ENCODE results near the gene KCNN3. TPM values are rescaled to one million over a fixed set of nuclear protein-coding genes. Genes with fewer than 3 reads are reported as not detected.

Gene KCNN3
- total RNA-seq, 2 experiments from 2014 or later: 0.02 to 0.04 TPM

DNA sequence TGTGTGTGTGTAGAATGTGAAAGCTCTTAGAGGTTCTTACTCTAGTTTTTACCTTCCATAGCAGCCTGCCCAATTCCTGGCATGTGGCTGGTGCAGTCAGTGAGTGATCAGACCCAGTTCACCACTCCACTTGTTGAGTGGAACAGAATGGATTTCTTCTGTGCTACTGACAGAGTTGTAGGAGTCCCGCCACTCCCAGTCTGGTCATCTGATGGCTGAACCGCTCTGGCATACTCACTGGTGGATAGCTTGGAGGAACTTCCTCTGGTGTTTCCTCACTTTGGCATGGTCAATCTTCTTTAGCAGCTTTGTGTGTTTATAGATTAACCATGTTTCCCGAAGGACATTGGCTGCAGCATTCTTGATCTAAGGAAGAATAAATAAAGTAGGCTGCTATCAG lies 155.4 kb downstream of the KCNN3 start:
- DNase-seq: no peak
- Mint-ChIP-seq H3K4me1 (peaks cover 5% of the 10 kb centered on the region), H3K4me3 (no peak overlapping the region), H3K9me3 (no peaks in the 10 kb centered on the region), H3K27ac (no peak overlapping the region), H3K27me3 (no peaks in the 10 kb centered on the region), H3K36me3 (no peaks in the 10 kb centered on the region)

DNA sequence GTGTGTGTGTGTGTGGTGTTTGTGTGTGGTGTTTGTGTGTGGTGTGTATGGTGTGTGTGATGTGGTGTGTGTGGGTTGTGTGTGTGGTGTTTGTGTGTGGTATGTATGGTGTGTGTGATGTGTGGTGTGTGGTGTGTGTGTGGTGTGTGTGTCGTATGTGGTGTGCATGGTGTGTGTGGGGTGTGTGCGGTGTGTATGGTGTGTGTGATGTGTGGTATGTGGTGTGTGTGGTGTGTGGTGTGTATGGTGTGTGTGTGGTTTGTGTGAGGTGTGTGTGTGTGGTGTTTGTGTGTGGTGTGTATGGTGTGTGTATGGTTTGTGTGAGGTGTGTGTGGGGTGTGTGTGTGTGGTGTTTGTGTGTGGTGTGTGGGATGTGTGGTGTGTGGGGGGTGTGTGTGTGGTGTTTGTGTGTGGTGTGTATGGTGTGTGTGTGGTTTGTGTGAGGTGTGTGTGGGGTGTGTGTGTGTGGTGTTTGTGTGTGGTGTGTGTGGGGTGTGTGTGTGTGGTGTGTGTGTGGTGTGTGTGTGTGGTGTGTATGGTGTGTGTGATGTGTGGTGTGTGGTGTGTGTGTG lies 155.9 kb downstream of the KCNN3 start:
- Mint-ChIP-seq H3K36me3 (no peaks in the 10 kb centered on the region), H3K27ac (no peak overlapping the region), H3K27me3 (no peaks in the 10 kb centered on the region), H3K4me3 (no peak overlapping the region), H3K9me3 (no peaks in the 10 kb centered on the region), H3K4me1 (peaks cover 3% of the 10 kb centered on the region)
- DNase-seq: no peak

DNA sequence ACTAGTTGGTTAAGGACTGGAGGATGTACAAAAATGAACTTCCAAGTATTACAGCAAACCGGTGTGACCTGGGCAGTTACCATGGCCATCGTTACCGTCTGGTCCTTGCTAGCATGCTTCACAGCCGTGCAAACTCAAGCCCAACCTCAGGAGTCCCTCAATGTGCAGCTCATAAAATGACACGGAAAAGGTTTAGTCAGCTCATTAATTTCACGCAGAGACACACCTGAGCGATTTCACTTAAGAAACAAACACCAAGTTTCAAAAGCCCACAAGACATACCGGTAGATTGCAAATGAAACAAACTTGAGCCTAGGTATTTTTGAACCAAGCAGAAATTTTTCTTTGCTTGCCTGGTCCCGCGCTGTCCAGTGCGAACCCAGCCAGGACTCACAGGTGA lies 157.1 kb downstream of the KCNN3 start:
- no peaks in the 10 kb centered on the region for H3K36me3 Mint-ChIP-seq
- no peaks in the 10 kb centered on the region for H3K27me3 Mint-ChIP-seq
- H3K4me3 Mint-ChIP-seq: no peak overlapping the region
- DNase-seq: no peak
- no peaks in the 10 kb centered on the region for H3K9me3 Mint-ChIP-seq
- H3K27ac Mint-ChIP-seq: no peak overlapping the region
- H3K4me1 Mint-ChIP-seq: peaks cover 3% of the 10 kb centered on the region

DNA sequence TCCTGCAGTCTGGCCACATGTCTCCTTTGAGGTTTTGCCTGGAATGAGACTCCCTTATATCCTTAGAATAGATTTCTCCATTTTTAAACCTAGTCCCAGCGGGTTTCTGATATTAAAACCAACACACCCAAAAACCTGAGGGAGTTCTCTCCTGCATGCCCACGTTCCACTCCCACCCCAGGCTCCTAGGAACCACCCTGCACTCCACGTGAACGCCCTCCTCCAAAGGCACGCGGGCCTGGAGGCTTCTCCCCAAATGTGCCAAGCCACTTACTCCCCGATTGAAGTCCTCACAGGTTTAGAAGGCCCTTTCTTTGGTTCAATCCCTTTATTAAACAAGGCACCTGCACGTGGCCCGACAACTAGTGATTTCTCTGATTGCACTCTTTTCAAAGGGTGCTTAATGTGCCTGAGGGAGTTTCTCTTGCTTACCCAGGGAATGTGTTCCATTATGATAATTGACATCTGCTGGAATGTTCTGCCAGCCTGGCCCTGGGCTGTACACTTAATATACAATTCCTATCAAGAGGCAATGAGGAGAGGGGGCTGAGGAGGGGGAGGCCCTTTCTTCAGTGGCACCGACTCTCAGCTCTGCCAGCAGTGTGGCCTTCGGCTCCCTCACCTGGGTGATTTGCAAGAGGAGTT lies 157.8 kb downstream of the KCNN3 start:
- no peak for DNase-seq
- Mint-ChIP-seq H3K9me3 (no peaks in the 10 kb centered on the region), H3K36me3 (no peaks in the 10 kb centered on the region), H3K4me3 (no peak overlapping the region), H3K27me3 (no peaks in the 10 kb centered on the region), H3K4me1 (peaks cover 3% of the 10 kb centered on the region), H3K27ac (no peak overlapping the region)

DNA sequence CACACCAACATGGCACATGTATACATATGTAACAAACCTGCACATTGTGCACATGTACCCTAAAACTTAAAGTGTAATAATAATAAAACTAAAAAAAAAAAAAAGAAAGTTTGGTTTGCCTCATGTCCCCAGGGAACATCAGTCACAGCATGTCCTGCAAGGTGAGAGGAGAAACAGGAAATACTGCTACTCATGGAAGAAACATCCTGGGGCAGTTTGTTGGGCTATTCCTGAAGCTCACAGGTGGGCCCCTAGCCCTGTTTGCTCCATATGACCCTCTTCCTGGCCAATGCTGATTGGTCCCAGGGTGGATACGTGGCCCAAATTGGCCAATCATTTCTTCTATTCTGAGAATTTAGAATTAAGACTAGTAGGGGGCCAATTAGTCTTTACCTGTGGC lies 158.7 kb downstream of the KCNN3 start:
- H3K4me3 Mint-ChIP-seq: no peak overlapping the region
- H3K27ac Mint-ChIP-seq: no peak overlapping the region
- no peaks in the 10 kb centered on the region for H3K9me3 Mint-ChIP-seq
- peaks cover 3% of the 10 kb centered on the region for H3K4me1 Mint-ChIP-seq
- no peaks in the 10 kb centered on the region for H3K27me3 Mint-ChIP-seq
- H3K36me3 Mint-ChIP-seq: no peaks in the 10 kb centered on the region
- no peak for DNase-seq

DNA sequence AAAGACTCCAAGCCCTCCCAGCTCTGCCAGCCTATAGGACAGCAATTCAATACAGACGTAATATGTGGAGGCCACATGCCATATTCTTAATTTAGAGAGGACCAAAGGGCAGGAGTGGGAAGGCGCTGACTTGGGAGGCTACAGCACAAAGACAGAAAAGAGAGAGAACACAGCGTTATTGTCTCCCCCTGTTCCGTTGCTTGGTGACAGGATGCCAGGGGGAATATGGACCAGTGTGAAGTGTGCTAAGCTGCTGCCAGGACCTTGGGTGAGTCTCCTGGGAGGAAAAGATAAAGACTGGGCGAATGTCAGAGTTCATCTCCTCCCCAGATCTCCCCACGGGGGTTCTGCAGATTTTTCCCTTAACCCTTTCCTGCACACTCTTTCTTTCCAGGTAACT lies 160.0 kb downstream of the KCNN3 start:
- Mint-ChIP-seq H3K27me3 (no peaks in the 10 kb centered on the region), H3K36me3 (no peaks in the 10 kb centered on the region), H3K27ac (no peak overlapping the region), H3K4me3 (no peak overlapping the region), H3K9me3 (no peaks in the 10 kb centered on the region), H3K4me1 (no peaks in the 10 kb centered on the region)
- DNase-seq: no peak

DNA sequence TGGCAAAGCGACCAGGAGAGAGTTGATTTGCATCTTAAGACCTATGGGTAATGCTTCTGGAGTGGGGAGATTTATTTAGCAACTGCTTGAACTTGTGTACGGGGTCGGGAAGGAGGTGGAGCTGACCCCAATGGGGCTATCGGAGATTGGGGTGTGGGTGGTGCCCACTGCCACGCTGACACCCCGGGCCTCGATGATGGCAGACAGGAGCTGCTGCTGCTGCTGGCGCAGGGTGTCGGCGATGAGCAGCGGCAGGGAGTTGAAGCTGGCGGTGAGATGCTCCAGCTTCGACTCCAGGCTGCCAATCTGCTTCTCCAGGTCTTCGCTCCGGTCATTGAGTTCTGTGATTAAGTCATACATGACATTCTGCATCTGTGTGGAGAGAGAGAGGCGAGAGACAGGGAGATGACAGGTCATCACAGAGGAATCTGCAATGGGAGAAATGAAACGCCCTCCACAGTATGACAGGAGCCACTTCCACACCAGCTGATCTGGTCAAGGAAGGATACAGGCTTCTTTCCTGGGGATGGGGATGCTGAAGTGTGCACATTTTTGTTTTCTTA lies 162.1 kb downstream of the KCNN3 start:
- Mint-ChIP-seq H3K27me3 (no peaks in the 10 kb centered on the region), H3K36me3 (no peaks in the 10 kb centered on the region), H3K9me3 (no peaks in the 10 kb centered on the region), H3K4me3 (no peak overlapping the region), H3K4me1 (no peaks in the 10 kb centered on the region), H3K27ac (no peak overlapping the region)
- DNase-seq: no peak

DNA sequence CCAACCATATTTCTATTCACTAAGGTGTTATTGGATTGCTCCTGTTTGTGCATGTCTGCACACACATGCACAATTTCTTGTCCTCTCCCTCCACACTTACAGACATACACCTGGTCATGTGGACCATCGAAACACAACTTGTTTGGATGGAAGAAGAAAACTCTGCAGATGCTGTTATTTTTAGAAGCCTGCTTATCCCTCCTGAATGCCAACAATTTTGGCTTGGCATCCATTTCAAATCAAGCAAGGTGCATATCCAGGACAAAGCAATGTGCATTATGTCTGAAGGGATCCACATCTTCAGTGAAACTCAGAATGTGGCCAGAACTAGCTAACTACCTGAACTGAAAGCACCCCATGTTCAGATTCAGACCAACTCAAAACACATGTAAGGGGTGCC lies 163.2 kb downstream of the KCNN3 start:
- Mint-ChIP-seq H3K4me3 (no peak overlapping the region), H3K27me3 (no peaks in the 10 kb centered on the region), H3K4me1 (no peaks in the 10 kb centered on the region), H3K9me3 (no peaks in the 10 kb centered on the region), H3K36me3 (no peaks in the 10 kb centered on the region), H3K27ac (no peak overlapping the region)
- DNase-seq: no peak

DNA sequence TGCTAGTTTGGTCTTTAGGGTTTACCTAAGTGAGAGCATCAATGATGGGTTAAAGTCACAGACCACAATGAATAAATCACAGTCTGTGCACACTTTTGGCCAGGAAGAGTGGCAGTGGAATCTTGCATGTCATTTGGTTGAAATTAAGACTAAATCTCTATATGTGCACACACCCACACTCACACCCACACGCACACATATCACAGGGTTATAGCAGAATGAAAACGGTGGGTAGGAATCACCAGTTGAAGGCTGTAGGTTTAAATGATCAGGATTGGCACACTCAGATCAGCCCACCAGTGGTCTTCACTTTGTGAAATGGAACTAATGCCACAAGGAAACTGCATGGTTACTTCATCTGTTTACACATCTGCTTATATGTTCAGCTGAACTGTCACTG lies 164.5 kb downstream of the KCNN3 start:
- H3K4me3 Mint-ChIP-seq: no peak overlapping the region
- no peaks in the 10 kb centered on the region for H3K36me3 Mint-ChIP-seq
- no peaks in the 10 kb centered on the region for H3K27me3 Mint-ChIP-seq
- no peak overlapping the region for H3K27ac Mint-ChIP-seq
- H3K9me3 Mint-ChIP-seq: no peaks in the 10 kb centered on the region
- DNase-seq: no peak
- H3K4me1 Mint-ChIP-seq: no peaks in the 10 kb centered on the region

DNA sequence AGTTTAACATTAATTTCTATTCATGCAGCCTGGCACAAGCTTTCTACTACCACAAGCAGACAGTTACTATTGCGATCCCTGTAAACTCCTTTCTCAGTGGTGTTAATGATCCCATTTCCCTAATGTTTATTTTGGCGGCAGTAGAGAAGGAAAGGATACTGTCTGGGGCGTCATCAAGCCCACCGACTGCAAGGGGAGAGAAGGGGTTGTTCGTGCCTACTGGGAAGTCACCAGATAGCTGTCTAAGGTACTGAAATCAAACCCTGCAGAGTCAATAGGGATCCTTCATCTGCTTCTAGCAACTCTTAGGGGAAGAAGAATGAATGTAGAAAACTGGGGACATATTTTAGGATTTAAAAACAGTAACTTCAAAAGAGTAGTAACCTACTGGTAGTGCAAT lies 166.9 kb downstream of the KCNN3 start:
- Mint-ChIP-seq H3K4me1 (peaks cover 6% of the 10 kb centered on the region), H3K27ac (no peak overlapping the region), H3K9me3 (no peaks in the 10 kb centered on the region), H3K27me3 (peaks cover 3% of the 10 kb centered on the region), H3K36me3 (no peaks in the 10 kb centered on the region), H3K4me3 (no peak overlapping the region)
- no peak for DNase-seq

DNA sequence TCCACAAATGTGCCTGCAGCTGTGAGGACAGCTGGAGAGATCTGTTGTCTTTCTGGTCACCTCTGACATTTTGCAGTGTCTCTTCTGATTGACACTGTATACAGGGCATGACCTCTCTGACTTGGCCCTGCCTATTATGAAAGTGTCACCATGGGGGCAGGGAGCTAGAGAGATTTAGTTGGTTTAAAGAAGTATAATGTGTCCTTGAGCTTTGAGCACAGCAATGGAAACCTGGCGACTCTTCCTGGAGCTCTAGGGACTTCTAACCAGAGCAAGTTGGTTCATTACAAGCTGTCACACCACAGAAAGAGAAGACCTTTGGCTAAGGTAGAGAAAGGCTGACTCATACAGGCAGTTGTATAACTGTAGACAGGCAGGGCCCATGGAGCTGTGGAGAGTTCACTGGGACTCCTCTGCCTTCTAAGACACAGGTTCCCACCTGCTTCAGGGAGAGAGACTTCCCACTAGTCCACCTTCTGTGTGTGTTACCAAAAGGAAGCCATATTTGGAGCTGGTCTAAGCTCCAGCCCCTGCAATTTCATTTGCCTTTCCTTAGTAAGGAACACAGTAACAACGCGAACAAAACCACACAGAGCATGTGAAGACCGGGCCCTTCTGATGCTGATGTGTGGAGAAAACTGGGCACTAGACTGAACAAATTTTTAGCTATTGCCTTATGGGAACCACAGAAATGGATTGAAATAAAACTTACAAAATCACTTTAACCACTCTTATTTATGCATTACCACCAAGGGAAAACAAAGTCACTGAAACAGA lies 171.6 kb downstream of the KCNN3 start:
- Mint-ChIP-seq H3K4me3 (no peak overlapping the region), H3K27me3 (peaks cover 7% of the 10 kb centered on the region), H3K27ac (no peak overlapping the region), H3K9me3 (no peaks in the 10 kb centered on the region), H3K4me1 (peaks cover 10% of the 10 kb centered on the region), H3K36me3 (no peaks in the 10 kb centered on the region)
- peak; percentile 19 for DNase-seq

DNA sequence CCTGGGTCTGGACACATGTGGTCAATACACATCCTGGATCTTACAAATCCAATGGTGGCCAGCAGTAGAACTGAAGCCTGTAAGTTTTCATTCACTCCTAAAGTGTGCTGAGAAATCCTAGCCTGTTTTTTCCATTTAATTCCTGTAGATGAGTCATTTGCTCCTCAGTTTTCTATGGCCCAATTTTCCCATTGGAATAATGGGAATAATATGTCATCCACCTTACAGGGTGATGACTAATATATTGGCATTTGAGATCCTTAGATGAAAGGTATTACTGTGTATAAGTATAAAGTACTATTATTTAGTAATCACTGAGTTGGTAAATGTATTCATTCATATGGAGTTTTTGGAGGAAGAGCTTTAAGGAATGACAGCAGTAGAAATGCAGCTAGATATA lies 172.4 kb downstream of the KCNN3 start:
- H3K9me3 Mint-ChIP-seq: no peaks in the 10 kb centered on the region
- no peak overlapping the region for H3K27ac Mint-ChIP-seq
- no peak for DNase-seq
- no peak overlapping the region for H3K4me3 Mint-ChIP-seq
- H3K36me3 Mint-ChIP-seq: no peaks in the 10 kb centered on the region
- H3K4me1 Mint-ChIP-seq: peaks cover 10% of the 10 kb centered on the region
- H3K27me3 Mint-ChIP-seq: peaks cover 7% of the 10 kb centered on the region

DNA sequence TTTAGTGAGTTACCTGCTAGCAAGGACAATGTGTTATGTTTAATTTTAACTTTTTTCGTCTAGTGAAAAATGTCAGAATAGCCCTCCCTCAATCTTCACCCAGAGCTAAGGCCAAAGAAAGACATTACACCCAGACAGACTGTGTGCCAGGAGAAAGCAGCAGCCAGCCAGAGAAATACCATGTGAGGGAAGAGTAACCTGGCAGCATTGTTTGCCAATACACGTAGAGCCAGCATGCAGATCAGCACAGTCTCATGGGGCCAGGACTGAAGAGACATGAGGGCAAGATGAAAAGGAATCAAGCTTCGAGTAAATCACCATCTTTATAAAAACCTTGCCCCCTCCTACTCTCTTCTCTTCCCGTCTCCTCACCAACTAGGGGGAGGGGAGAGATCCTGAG lies 173.6 kb downstream of the KCNN3 start:
- H3K4me3 Mint-ChIP-seq: no peak overlapping the region

DNA sequence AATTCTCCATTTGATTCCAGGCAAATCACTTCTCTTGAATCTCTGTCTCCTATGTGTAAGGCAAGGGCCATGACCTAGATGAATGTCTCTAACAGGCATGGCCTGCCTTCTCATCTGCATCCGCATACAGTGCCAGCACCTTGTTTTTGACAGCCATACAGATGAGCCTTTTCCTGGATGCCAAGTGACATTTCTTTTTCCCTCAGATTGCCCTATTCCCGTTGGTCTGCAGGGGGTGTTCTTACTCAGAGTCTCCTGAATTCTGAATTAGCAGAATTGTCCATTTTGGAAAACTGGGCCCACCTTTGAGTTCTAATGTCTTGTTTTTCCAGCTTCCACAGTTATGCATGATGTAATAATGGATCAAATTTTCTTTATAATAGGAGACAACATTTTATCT lies 174.1 kb downstream of the KCNN3 start:
- Mint-ChIP-seq H3K36me3 (no peaks in the 10 kb centered on the region), H3K4me1 (peaks cover 10% of the 10 kb centered on the region), H3K27ac (no peak overlapping the region), H3K27me3 (peaks cover 7% of the 10 kb centered on the region), H3K4me3 (no peak overlapping the region), H3K9me3 (no peaks in the 10 kb centered on the region)
- DNase-seq: no peak

More for the DNA sequence above, 173.6 kb downstream of the KCNN3 start:
- peaks cover 10% of the 10 kb centered on the region for H3K4me1 Mint-ChIP-seq
- H3K9me3 Mint-ChIP-seq: no peaks in the 10 kb centered on the region
- no peaks in the 10 kb centered on the region for H3K36me3 Mint-ChIP-seq
- H3K27ac Mint-ChIP-seq: no peak overlapping the region
- no peak for DNase-seq
- peaks cover 7% of the 10 kb centered on the region for H3K27me3 Mint-ChIP-seq

DNA sequence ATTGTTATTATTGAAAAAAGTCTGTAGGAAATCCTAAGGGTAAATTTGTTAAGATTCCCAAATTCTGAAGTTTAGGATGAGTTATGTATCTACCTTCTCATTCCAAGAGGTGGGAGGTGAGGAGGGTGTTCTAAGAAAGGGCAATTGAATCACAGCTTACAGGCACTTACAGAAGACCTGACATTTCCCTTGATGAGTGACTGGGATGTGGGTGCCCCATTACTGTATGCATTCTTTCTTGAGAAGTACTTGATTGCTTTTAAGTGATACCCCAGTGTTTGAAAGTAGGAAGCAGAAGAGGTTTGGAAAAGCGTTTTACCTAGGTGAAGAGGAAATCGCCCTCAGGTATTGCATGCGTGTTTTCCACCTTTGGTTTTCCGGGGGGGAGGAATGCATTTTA lies 175.1 kb downstream of the KCNN3 start:
- peaks cover 10% of the 10 kb centered on the region for H3K4me1 Mint-ChIP-seq

More for the DNA sequence above, 175.1 kb downstream of the KCNN3 start:
- no peaks in the 10 kb centered on the region for H3K9me3 Mint-ChIP-seq
- peaks cover 7% of the 10 kb centered on the region for H3K27me3 Mint-ChIP-seq
- H3K4me3 Mint-ChIP-seq: no peak overlapping the region
- no peaks in the 10 kb centered on the region for H3K36me3 Mint-ChIP-seq
- no peak for DNase-seq
- no peak overlapping the region for H3K27ac Mint-ChIP-seq
